WTC11 (cell line): ENCODE measurements around the gene LDLRAD4. TPM values are rescaled to one million over a fixed set of nuclear protein-coding genes. Genes with fewer than 3 reads are reported as not detected.

Experiments
- ATAC-seq: fragments of 200-7000 bp; cut with Tn5 transposase; 2 replicates; pipeline ENCODE4 v1.10.0; 2021; ENCODE audit warnings: mild to moderate bottlenecking, moderate library complexity
- CTCF ChIA-PET: fragments of 300-600 bp; sonication (Branson Sonifier 250); formaldehyde crosslinking; loops from one replicate; lab custom pipeline; 2021; ENCODE audit warnings: antibody characterized with exemption; lab: Charles Lee
- POLR2A ChIA-PET: fragments of 350-600 bp; sonication (Branson Sonifier 250); formaldehyde crosslinking; loops from one replicate; lab custom pipeline; 2021; ENCODE audit warnings: antibody characterized with exemption; lab: Charles Lee
- DNase-seq: peaks from one replicate; pipeline ENCODE4 v3.0.0; 2021; ENCODE audit warnings: low spot score
- H3K27ac Mint-ChIP-seq: 2 replicates; pipeline ENCODE4 v1.8.0; 2021; ENCODE audit warnings: mixed read lengths
- H3K27me3 Mint-ChIP-seq: 2 replicates; pipeline ENCODE4 v1.8.0; 2021; ENCODE audit warnings: low read depth, mild to moderate bottlenecking, moderate library complexity, mixed read lengths
- H3K36me3 Mint-ChIP-seq: 2 replicates; pipeline ENCODE4 v1.8.0; 2021; ENCODE audit warnings: mixed read lengths
- H3K4me1 Mint-ChIP-seq: 2 replicates; pipeline ENCODE4 v1.8.0; 2022; ENCODE audit warnings: mixed read lengths
- H3K4me3 Mint-ChIP-seq: 2 replicates; pipeline ENCODE4 v1.8.0; 2021; ENCODE audit warnings: mild to moderate bottlenecking, moderate library complexity, mixed read lengths
- H3K9me3 Mint-ChIP-seq: 2 replicates; pipeline ENCODE4 v1.8.0; 2021; ENCODE audit warnings: mixed read lengths
- AR ChIP-seq: fragments of 250-450 bp; sonication (Bioruptor Pico); IDR thresholded peaks from 2 replicates; pipeline ENCODE4 v1.9.0; 2021; ENCODE audit warnings: mild to moderate bottlenecking
- CREB1 ChIP-seq: sonication (generic); formaldehyde crosslinking; IDR thresholded peaks from 2 replicates; pipeline ENCODE4 v1.8.0; 2023; ENCODE audit warnings: mild to moderate bottlenecking, missing genetic modification reagents
- ETV6 ChIP-seq: sonication (generic); formaldehyde crosslinking; IDR thresholded peaks from 2 replicates; pipeline ENCODE4 v1.8.1; 2022; ENCODE audit warnings: mild to moderate bottlenecking, missing genetic modification reagents
- GRHL2 ChIP-seq: fragments of 250-450 bp; sonication (Bioruptor Pico); IDR thresholded peaks from 2 replicates; pipeline ENCODE4 v1.8.0; 2022; ENCODE audit warnings: mild to moderate bottlenecking, moderate library complexity; ENCODE audit not compliant: insufficient replicate concordance, severe bottlenecking
- IRF2 ChIP-seq: sonication (generic); formaldehyde crosslinking; IDR thresholded peaks from 2 replicates; pipeline ENCODE4 v1.8.0; 2022; ENCODE audit warnings: low read depth, missing genetic modification reagents, borderline replicate concordance
- JAZF1 ChIP-seq: fragments of 250-450 bp; sonication (Bioruptor Pico); IDR thresholded peaks from 2 replicates; pipeline ENCODE4 v1.9.0; 2021; ENCODE audit warnings: moderate library complexity, mild to moderate bottlenecking, inconsistent platforms
- SMAD3 ChIP-seq: sonication (generic); formaldehyde crosslinking; IDR thresholded peaks from 2 replicates; pipeline ENCODE4 v1.8.0; 2022; ENCODE audit warnings: missing genetic modification reagents, mild to moderate bottlenecking, borderline replicate concordance
- ZBTB43 ChIP-seq: sonication (generic); formaldehyde crosslinking; IDR thresholded peaks from 2 replicates; pipeline ENCODE4 v1.8.1; 2023; ENCODE audit warnings: mild to moderate bottlenecking, missing genetic modification reagents
- ZMAT4 ChIP-seq: fragments of 250-450 bp; sonication (Bioruptor Pico); IDR thresholded peaks from 2 replicates; pipeline ENCODE4 v1.9.0; 2021; ENCODE audit warnings: mild to moderate bottlenecking
- ZNF219 ChIP-seq: sonication (generic); formaldehyde crosslinking; IDR thresholded peaks from 2 replicates; pipeline ENCODE4 v1.8.0; 2023; ENCODE audit warnings: missing genetic modification reagents, mild to moderate bottlenecking, borderline replicate concordance
- ZNF423 ChIP-seq: fragments of 250-450 bp; sonication (Bioruptor Pico); IDR thresholded peaks from 2 replicates; pipeline ENCODE4 v2.1.2; 2022; ENCODE audit warnings: mild to moderate bottlenecking, moderate library complexity
- total RNA-seq: library from RNA; stranded (reverse); gene quantifications from 3 replicates; pipeline ENCODE4 v1.2.3, GENCODE V29; 2021
- TF ChIP-seq, protein P1 (sequence below): sonication (generic); formaldehyde crosslinking; IDR thresholded peaks from 2 replicates; pipeline ENCODE4 v1.8.0; 2023; ENCODE audit warnings: mild to moderate bottlenecking, missing genetic modification reagents
- TF ChIP-seq, protein P2 (sequence below): fragments of 250-450 bp; sonication (Bioruptor Pico); IDR thresholded peaks from 2 replicates; pipeline ENCODE4 v1.8.0; 2021; ENCODE audit warnings: mild to moderate bottlenecking
- TF ChIP-seq, protein P3 (sequence below): fragments of 200-600 bp; IDR thresholded peaks from 2 replicates; pipeline ENCODE4 v1.8.0; 2022; ENCODE audit warnings: antibody characterized with exemption
- TF ChIP-seq, protein P4 (sequence below): sonication (generic); formaldehyde crosslinking; IDR thresholded peaks from 2 replicates; pipeline ENCODE4 v1.8.1; 2023; ENCODE audit warnings: mild to moderate bottlenecking, missing genetic modification reagents, moderate library complexity
- TF ChIP-seq, protein P5 (sequence below): sonication (generic); formaldehyde crosslinking; IDR thresholded peaks from 2 replicates; pipeline ENCODE4 v1.8.1; 2022; ENCODE audit warnings: low read depth, missing genetic modification reagents, borderline replicate concordance

LDLRAD4 gene
- total RNA-seq, 1 experiment from 2014 or later, result 6.2 TPM

GRCh38 chr18:13276530-13277520 lies 58.3 kb downstream of the LDLRAD4 start:
- Mint-ChIP-seq H3K9me3 (0 out of 2 replicates have a peak, but pooled peaks cover 2% of the 10 kb centered on the region), H3K27ac (no peak overlapping the region), H3K4me3 (no peak overlapping the region), H3K4me1 (peaks cover 15% of the 10 kb centered on the region; the same call in 1 of the 2 replicates), H3K27me3 (no peaks in the 10 kb centered on the region; the same call in 1 of the 2 replicates), H3K36me3 (no peaks in the 10 kb centered on the region)
- DNase-seq (no peak), ATAC-seq (peak; percentile 53; the same call in 1 of the 2 replicates)
- TF ChIP-seq ZNF423 (CRISPR knock-in tag), result no peak
- TF ChIP-seq ETV6 (CRISPR knock-in tag), result no peak
- TF ChIP-seq, protein P1, sequence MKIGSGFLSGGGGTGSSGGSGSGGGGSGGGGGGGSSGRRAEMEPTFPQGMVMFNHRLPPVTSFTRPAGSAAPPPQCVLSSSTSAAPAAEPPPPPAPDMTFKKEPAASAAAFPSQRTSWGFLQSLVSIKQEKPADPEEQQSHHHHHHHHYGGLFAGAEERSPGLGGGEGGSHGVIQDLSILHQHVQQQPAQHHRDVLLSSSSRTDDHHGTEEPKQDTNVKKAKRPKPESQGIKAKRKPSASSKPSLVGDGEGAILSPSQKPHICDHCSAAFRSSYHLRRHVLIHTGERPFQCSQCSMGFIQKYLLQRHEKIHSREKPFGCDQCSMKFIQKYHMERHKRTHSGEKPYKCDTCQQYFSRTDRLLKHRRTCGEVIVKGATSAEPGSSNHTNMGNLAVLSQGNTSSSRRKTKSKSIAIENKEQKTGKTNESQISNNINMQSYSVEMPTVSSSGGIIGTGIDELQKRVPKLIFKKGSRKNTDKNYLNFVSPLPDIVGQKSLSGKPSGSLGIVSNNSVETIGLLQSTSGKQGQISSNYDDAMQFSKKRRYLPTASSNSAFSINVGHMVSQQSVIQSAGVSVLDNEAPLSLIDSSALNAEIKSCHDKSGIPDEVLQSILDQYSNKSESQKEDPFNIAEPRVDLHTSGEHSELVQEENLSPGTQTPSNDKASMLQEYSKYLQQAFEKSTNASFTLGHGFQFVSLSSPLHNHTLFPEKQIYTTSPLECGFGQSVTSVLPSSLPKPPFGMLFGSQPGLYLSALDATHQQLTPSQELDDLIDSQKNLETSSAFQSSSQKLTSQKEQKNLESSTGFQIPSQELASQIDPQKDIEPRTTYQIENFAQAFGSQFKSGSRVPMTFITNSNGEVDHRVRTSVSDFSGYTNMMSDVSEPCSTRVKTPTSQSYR (CRISPR knock-in tag), result no peak
- no peak for TF ChIP-seq SMAD3
- no peak for TF ChIP-seq ZMAT4
- no peak for TF ChIP-seq CREB1 (CRISPR knock-in tag)
- no peak for TF ChIP-seq ZBTB43 (CRISPR knock-in tag)
- TF ChIP-seq, protein P2, sequence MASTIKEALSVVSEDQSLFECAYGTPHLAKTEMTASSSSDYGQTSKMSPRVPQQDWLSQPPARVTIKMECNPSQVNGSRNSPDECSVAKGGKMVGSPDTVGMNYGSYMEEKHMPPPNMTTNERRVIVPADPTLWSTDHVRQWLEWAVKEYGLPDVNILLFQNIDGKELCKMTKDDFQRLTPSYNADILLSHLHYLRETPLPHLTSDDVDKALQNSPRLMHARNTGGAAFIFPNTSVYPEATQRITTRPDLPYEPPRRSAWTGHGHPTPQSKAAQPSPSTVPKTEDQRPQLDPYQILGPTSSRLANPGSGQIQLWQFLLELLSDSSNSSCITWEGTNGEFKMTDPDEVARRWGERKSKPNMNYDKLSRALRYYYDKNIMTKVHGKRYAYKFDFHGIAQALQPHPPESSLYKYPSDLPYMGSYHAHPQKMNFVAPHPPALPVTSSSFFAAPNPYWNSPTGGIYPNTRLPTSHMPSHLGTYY (CRISPR knock-in tag), result no peak
- TF ChIP-seq ZNF219, result no peak
- TF ChIP-seq, protein P3, sequence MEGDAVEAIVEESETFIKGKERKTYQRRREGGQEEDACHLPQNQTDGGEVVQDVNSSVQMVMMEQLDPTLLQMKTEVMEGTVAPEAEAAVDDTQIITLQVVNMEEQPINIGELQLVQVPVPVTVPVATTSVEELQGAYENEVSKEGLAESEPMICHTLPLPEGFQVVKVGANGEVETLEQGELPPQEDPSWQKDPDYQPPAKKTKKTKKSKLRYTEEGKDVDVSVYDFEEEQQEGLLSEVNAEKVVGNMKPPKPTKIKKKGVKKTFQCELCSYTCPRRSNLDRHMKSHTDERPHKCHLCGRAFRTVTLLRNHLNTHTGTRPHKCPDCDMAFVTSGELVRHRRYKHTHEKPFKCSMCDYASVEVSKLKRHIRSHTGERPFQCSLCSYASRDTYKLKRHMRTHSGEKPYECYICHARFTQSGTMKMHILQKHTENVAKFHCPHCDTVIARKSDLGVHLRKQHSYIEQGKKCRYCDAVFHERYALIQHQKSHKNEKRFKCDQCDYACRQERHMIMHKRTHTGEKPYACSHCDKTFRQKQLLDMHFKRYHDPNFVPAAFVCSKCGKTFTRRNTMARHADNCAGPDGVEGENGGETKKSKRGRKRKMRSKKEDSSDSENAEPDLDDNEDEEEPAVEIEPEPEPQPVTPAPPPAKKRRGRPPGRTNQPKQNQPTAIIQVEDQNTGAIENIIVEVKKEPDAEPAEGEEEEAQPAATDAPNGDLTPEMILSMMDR, result no peak
- POLR2A ChIA-PET, result no interaction called here
- CTCF ChIA-PET, result interaction anchor here (1.7 kb wide), 1 partner anchor 15 kb away, joined by 3 read pairs; no protein-coding TSS in a partner anchor

DNA sequence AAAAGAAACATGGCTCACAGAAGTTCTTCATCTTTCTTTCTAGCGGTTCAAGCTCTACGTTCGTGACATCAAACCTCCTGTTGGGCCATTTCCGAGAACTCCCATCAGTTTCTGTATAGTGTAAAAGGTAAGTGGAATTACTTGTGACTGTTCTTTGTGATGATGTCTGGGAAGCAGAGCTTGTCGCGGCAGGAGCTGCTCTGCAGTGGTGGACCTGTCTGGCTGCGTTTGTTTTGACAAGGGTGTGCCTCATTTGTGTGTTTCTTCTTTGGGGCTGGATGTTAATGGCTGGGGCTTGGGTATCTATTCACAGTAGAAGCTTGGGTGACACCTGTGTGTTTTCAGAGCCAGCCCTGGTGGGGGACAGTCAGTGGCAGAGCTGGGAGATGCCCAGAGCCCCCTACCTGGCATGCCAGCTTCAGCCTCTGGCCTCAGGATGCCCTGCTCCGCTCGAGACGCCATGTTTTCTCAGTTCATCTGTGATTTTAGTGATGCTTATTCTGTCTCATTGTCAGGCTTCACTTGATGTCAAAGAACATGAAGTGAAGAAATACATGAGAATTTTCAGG lies 59.6 kb downstream of the LDLRAD4 start:
- no peaks in the 10 kb centered on the region for H3K27me3 Mint-ChIP-seq
- ChIA-PET POLR2A (no interaction called here), CTCF (no interaction called here)
- H3K4me3 Mint-ChIP-seq, result no peak overlapping the region
- DNase-seq (no peak), ATAC-seq (no peak)
- TF ChIP-seq, protein P2 (CRISPR knock-in tag), result no peak
- TF ChIP-seq GRHL2 (no peak), IRF2 (CRISPR knock-in tag) (no peak), JAZF1 (no peak), AR (no peak)
- TF ChIP-seq, protein P4, sequence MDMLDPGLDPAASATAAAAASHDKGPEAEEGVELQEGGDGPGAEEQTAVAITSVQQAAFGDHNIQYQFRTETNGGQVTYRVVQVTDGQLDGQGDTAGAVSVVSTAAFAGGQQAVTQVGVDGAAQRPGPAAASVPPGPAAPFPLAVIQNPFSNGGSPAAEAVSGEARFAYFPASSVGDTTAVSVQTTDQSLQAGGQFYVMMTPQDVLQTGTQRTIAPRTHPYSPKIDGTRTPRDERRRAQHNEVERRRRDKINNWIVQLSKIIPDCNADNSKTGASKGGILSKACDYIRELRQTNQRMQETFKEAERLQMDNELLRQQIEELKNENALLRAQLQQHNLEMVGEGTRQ, result no peak
- TF ChIP-seq, protein P5, sequence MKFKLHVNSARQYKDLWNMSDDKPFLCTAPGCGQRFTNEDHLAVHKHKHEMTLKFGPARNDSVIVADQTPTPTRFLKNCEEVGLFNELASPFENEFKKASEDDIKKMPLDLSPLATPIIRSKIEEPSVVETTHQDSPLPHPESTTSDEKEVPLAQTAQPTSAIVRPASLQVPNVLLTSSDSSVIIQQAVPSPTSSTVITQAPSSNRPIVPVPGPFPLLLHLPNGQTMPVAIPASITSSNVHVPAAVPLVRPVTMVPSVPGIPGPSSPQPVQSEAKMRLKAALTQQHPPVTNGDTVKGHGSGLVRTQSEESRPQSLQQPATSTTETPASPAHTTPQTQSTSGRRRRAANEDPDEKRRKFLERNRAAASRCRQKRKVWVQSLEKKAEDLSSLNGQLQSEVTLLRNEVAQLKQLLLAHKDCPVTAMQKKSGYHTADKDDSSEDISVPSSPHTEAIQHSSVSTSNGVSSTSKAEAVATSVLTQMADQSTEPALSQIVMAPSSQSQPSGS (CRISPR knock-in tag), result no peak
- H3K9me3 Mint-ChIP-seq, result peaks cover 6% of the 10 kb centered on the region; the same call in 1 of the 2 replicates
- H3K27ac Mint-ChIP-seq, result no peak overlapping the region
- H3K4me1 Mint-ChIP-seq, result peaks cover 15% of the 10 kb centered on the region; the same call in 1 of the 2 replicates
- H3K36me3 Mint-ChIP-seq, result 0 out of 2 replicates have a peak, but pooled peaks cover 3% of the 10 kb centered on the region
